GDM1 (cell line): ENCODE results near the gene CABCOCO1.

ENCODE experiments used
- DNase-seq: peaks from one replicate; lab custom pipeline; 2025; lab: John Stamatoyannopoulos, UW

The CABCOCO1 gene

DNA sequence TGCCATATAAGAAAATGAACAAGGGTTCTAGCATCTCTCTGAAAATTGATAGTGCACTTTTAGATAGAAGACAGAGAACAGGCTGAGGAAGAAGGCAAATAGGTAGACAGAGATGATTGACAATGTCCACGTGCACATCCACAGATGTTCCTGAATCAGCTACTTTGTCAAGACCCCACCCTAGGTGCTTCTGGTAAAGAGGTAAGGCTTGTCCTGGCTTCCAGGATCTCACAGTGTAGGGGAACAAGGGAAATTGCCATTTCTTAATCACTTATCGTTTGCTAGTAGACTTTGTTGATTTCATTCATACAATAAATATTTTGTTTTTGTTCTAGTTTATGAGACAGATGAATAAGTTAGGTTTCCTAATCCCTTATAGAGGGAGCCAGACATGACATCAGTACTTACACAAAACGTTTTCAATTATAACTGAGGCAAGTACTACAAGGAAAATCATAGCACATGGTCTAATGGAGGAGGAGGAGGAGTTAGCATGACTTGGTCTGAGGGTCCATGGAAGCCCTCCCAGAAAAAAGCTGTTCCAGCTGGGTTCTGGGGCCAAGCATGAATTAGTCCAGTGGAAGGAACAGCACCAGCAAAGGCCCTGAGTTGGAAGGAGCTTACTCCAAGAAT, 122.9 kb downstream of the CABCOCO1 start:
- no peak for DNase-seq

DNA sequence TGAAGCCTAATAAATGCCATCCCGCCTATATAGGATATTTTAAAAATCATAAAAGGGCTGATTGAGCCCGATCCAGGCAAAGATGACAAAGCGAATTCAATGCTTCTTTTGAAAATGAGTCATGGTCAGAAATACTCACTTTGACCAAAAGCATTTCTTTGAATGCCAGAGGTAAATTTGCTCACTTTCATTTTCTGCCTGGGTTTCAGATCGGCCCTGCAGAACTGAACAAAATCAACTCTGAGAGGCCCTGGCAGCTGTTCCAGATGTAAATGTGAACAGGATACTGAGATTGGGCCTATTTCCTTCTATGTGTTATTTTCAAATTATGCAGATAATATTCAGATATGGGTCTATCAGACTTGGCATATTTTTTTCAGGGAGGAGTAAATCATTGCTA, 124.0 kb downstream of the CABCOCO1 start:
- no peak for DNase-seq

DNA sequence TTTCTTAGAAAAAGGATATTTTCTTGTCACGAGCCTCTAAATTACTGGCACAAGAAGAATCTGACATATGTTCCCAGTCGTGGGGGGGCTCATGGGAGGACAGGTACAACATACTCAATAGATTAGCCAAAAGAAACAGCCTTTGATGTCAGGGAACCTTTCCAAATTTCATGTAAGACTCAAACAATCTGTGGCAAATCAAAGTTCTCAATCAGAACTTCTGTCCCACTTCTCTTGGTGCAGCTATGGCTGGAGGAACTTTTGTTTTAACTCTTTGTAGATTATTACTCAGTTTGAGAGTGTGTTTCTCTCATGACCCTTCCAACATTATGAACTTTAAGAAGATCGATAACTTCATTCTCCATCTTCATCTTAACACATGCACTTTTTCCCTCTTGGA, 124.4 kb downstream of the CABCOCO1 start:
- DNase-seq, result no peak

DNA sequence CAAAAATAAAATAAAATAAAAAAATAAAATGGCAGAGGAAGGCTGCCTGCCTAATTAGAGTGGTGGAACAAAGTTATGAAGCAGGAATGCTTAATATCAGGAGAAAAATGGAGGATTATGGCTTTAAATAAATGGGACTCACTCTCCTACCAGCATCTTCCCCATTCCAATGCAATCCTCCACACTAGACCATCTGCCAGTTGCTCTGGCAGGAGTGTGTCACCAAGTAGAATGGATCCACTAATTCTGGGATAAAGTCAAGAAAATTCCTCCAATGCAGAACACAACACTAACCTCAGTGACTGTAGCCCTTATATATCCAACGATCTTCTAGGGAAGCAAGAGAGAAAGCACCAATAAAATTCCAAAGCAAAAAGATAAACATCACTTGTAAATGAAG, 126.3 kb downstream of the CABCOCO1 start:
- no peak for DNase-seq

DNA sequence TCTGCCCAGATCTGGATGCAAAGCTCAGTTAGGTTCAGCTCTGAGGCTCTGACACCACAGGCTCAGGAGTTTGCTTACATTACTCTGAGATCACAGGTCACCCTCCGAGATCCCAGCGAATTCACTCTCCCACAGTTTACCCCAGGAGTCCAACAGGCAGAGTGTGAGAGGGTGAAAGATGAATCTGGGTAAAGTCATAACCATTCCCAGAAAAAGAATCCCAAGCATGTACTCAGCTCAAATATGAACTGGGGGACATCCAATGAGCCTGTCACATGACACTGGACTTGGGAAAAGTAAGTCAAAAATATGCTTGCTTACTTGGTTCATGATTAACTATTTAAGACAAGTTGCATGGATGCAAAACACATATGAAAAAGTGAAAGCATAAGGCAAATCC, 128.5 kb downstream of the CABCOCO1 start:
- DNase-seq, result no peak

DNA sequence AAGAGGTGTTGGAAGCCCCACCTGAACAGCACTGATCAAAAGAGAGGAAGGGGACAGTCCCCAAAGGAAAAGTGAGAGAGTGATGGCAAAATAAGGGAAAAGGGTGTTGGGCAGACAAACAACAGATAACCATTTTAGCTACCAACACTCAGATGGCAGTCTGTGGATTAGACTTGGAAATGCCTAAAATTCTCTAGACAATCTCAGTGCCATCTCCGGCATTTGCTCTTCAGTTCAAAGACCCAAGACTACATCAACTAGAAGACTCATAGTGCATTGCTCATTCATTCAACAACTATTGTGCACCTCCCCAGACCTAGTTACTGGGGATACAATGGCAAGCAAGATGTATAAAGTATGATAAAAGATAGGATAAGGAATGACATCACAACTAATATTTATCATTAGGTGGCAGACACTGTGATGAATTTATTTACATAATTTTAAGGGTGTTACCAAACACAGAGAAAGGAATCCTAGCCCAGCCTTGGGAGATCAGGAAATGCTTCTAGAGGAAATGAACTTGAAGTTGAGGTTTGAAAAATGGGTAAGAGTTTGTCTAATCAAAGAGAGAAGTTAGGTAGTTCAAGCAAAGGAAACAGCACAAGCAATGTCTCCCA, 129.5 kb downstream of the CABCOCO1 start:
- no peak for DNase-seq

DNA sequence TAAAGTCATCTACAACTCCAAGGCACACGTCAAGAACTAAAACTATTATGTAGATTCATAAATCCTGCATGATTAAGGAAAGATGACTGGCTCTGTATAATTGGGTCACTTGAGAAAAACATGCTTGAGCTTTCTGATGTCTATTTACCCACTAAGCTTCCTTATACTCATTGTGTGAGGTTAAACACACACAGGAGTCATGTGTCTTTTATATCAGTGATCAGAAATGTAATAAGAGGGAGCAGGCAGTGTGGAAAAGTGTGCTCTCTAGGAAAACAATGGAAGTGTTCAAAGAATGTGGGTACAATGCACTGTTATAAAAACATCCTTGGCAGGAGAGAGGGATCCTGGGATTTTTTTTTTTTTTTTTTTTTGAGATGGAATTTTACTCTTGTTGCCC, 130.2 kb downstream of the CABCOCO1 start:
- no peak for DNase-seq

DNA sequence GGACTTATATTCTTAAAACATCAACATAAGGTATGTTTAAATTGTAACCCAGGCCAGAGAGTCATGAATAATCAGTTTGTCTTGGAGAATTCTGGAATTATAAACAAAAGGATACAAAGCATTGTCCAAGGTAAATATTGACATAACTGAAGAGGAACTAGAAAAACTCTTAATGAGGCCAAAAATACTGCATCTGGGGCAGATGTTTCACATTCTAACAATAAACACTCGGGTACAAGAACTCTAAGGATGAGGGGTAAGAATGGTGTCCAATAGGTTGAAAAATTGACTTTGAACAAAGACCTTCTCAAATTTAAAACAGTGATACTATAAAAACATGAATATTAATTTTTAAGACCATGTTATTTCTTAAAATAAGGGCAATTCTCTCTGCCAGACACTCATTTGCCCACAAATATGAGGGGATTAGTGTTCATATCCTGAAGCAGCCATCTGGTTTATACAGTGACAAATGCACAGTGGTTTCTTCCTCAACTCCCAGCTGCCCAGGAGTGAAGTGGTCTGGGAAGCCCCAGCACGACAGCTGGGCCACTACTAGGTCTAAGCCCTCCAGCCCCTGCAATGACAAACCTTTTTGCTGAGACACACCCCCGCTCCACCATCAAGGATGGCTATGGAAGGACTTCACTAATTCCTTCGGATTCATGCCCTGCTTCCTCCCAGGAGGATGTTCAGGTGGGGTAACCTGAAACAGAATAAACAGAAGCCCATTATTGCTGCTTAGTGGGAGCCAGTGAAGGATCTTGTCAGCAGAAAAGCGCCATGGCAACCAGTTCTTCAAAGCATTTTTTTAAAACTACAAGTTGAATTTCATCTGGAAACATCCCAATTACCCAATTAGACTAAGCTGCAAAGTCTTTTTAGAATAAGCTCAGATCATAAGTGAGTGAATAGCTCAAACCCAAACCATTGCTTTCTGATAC, 131.3 kb downstream of the CABCOCO1 start:
- DNase-seq, result no peak

DNA sequence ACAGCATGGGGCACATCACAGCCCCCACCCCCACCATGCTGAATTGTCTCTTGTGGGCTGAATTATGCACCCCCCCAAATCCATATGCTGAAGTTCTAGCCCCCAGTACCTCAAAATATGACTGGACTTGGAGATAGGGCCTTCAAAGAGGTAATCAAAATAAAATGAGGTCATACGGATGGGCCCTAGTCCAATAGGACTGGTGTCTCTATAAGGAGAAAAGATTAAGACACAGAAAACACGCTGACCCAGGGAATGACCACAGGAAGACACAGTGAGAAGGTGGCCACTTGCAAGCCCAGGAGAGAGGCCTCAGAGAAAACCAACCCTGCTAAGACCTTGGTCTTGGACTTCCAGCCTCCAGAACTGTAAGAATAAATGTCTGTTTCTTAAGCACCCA, 132.4 kb downstream of the CABCOCO1 start:
- DNase-seq, result no peak

DNA sequence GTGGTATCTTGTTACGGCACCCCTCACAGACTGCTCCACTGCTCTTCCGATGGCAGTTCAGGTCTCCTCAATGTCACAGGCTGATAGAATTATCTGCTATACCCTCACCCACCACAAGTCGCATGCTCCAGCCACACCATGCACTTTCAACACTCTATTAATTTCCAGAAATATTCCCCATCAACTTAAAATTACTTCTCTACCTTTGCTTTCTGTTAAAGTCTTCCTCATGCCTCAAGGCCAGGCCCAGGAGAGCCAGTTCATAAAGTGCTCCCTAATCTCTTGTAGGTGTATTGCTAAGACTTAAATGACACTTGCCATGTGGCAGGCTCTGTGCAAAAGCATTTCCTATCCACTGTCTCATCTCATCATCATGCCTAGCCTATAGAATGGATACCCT, 132.8 kb downstream of the CABCOCO1 start:
- DNase-seq, result no peak

DNA sequence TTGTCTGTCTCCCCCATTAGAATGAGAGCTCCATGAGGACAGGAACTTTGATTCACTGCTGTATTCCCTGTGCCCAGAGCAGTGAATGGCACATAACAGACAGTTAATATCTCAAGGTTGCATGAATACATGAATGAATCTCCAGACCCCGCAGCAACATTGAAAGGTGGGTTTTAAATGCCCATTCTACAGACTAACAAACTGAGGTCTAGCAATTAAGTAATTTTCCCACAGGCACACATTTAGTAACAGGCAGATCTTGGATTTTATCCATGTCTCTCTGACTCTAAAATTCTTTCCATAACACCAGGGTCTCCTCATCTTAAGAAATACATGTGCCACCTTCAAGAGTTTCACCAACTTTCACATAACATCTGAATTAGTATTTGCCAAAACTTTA, 134.1 kb downstream of the CABCOCO1 start:
- DNase-seq, result no peak

DNA sequence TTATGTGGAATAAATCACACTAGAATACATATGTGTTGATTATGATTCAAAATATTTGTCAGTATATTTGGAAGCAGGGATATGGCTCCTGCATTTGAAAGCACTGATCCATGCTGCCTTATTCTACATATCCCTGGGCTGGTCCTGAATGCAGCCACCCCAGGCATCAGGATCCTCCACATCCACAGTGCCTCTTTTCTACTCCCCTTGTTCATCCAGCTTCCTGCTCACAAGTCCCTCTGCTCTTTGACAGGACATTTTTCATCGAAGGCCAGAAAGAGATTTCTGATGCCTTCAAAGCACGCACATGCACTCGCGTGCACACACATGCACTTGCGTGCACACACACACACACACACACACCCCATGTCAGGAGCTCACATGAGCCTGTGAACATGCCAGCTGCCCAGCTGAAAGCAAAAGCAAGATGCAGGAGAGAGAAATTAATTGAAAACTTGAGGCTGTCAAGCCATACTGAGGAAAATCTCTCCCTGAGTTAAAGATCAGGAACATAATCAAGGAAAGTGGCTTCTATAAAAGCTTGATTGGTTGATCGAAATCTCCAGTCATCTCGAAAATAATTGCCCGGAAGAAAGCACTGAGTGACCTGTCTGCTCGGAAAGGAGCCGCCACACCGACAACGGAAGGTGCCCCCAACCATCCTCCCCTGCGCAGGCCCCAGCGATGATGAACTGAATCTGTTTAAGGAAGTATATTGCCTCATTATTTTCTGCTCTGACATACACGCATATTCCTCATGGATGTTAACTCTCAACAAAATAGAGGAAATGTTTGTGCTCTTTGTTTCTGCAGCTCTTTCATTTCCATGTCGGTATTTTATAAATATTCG, 134.8 kb downstream of the CABCOCO1 start:
- DNase-seq, result no peak

DNA sequence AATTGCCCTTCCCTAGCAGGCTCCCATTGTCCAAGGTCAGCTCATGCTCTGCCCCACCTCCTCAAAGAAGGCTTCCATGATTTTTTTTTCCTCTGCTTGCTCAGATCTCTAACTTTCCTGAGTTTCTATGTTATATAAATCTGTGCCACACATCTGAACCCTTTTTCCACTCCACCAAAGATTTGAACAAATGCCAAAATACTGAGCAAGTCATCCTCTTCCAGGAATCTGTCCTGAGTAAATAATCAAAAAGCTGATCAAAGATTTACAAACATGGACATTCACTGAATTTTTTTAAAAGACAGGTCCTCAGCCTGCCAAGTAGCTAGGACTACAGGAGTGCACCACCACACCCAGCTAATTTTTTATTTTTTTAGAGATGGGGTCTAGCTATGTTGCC, 136.0 kb downstream of the CABCOCO1 start:
- DNase-seq, result no peak

DNA sequence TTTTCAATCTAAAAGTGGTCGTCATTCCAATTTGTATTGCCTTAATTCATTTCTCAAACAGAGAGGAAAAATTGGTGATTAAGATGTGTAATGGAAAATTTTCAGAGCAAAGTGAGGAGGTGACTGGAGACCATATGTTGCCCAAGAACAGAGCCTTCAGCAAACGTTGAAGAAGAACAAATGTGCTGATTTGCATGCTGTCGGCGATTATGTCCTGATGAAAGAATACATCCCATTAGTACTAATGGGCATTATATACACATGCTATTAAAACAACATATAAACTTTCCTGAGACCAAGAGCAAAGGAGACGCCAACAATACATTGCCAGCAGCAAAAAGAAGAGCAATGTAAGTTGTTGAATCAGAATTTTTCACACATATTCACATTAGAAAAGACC, 138.8 kb downstream of the CABCOCO1 start:
- no peak for DNase-seq

DNA sequence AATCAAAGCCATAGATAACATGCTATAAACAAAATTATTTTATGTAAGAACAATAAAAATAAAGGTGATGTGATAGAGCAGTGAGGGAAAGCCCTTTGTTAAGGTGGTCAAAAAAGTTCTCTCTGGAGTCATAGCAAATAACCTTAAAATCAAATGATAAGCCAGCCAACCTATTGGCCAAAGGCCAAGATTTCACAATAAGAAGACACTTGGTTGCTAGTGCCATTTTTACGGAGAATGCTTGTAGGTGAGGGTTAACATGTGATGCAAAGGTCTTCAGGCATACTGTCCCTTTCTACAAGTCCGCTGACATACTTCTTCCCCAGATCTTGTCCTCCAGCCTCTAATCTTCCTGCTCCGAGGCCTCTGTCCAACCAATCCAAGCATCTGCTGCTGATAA, 140.5 kb downstream of the CABCOCO1 start:
- DNase-seq, result no peak

DNA sequence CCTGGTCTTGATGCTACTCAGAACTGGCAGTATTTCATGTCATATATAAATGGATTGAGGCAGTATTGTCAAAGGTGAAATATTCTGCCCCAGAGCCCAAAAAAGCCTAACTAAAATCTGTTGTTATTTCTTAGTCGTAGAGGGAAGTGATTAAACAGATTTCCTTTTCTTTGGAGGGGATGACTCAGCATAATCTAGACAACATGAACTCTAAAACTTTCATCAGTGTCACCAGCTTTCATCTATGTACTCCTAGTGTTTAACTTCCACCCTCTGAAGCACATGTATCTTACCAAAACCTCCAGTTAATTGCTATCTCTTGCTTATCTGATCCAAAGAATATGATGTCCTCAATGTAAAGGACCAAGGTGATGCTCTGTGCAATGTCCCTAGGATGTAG, 141.7 kb downstream of the CABCOCO1 start:
- DNase-seq, result no peak

DNA sequence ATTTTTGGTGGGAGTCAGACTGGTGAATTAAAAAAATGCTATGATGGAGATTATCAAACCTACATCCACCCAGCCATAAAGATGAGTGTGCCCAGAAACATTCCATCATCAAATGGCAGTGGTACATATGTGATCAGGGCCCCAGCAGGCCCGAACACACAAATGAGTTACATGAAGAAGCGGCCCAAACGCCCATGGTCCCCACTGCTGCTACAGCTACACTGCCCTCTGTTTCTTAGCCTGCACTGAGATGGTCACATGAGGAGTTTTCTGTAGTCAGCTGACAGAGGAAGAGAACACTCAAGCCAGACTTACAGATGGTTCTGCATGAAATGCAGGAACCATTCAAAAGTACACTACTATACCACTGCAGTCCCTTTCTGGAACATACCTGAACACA, 142.4 kb downstream of the CABCOCO1 start:
- DNase-seq, result no peak

DNA sequence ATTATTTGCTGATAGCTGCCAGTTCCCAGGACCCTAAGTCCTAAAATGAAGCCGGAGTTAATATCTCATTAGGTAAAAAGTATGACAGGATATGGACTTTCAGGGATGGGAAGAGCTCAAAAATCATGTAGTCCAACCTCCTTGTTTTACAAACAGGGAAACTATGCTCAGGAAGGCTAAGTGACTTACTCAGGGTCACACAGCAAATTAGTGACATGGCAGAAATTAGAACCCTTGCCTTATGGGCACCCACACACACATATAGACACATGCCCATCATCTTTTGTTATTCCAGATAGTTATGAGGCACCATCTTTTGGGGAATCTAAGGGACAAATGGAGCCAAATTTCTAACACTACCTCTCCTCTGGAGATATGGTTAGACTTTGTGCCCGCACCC, 147.5 kb downstream of the CABCOCO1 start:
- no peak for DNase-seq

DNA sequence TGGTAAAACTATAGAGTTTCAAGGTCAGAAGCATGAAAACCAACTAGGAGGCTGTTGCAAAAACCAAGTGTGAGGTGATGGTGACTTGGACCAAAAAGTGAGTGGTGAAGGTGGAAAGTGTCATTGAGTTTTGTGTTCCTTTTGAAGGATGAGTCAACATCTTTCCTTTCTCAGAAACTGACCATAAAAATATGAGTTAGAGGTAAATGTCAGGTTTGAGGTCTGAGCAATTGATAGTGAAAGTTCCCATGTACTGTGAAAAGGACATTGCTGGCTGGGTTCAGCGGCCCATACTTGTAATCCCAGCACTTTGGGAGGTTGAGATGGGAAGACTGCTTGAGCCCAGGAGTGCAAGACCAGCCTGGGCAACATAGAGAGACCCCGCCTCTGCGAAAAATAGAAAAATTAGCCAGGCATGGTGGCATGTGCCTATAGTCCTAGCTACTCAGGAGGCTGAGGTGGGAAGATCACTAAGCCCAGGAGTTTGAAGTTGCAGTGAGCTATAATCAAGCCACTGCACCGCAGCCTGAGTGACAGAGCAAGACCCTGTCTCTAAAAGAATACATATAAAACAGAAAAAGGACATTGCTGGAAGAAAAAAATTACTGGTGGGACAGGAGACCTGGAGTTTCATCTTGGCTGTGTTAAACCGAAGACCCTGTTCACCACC, 149.5 kb downstream of the CABCOCO1 start:
- no peak for DNase-seq

DNA sequence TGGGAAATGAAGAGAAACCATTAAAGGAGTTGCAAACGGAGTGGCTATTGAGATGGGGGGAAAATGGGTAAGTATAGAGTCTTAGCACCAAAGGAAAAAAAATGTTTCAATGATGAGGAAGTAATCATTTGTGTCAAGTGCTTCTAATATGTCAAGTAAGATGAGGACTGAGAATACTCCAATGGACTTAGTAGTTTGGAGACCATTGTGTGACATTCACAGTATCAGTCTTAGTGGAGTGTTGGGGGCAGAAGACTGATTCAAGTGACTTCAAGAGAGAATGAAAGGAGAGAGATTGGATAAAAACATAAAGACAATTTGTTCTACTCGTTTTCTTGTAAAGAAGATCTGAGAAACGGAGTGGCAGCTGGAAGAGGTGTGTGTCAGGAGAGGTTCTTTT, 150.2 kb downstream of the CABCOCO1 start:
- no peak for DNase-seq

DNA sequence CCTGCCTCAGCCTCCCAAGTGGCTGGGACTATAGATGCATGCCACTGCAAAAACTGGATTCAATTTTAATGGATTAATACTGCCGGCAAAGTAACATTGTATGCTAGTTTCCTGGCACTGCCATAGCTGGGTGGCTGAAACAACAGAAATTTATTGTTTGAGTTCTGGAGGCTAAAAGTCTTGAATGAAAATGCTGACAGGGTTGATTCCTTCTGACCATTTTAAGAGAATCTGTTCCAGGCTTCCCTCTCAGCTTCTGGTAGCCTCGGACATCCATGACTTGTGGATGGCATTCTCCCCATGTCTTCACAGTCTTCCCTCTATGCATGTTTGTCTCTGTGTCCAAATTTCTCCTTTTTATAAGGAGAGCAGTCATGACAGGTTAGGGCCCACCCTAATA, 151.4 kb downstream of the CABCOCO1 start:
- DNase-seq, result no peak

DNA sequence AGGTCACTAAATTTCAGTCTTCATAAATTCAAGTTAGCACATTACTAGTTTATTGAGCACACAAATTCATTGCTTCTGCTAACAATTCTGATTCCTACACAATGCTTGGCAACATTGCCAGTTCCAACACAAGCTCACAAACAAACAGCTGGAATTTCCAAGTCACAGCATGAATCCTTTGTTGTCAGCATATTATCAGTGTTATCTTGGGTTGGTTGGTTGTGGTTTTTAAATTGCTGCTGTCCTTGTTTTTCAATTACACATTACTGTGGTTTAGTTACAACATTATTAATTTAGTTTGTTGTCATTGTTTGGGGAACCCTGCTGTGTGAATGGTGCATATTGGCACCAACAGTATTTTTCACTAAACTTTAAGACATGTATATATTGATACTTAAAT, 152.8 kb downstream of the CABCOCO1 start:
- DNase-seq, result no peak
